ENCODE measurements around the gene DYDC2. TPM values are rescaled to one million over a fixed set of nuclear protein-coding genes. Genes with fewer than 3 reads are reported as not detected.
"Not testable (repeated sequence)": the region's sequence is repeated elsewhere in the genome, so short reads cannot be mapped to it uniquely, and the experiment has no call there.

The DYDC2 gene
- total RNA-seq, 1 donor from 2014 or later = not detected

DNA sequence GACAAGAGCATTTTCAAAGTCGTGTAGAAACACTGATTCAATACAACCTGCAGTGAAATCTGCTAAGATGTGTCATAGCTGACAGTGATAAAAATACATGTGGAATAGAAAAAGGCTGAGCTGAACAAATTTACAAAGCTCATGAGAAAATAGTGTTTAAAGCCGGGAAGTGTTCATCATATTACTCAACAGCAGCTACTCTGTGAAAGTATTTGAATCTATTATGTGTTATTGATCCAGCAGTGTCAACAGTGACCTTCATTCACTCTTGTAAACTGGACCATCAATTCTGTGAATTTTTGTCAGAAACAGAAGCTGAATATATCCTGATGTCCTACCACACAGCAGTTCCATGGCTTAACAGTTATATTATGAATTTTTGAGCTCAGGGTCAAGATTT is 11.7 kb upstream of the DYDC2 start:
- no peaks in the 10 kb centered on the region for H3K9me3 Mint-ChIP-seq (ENCODE audit: unreplicated experiment)
- no peaks in the 10 kb centered on the region for H3K4me1 Mint-ChIP-seq (ENCODE audit: low read depth, unreplicated experiment)
- TF ChIP-seq, protein P1, sequence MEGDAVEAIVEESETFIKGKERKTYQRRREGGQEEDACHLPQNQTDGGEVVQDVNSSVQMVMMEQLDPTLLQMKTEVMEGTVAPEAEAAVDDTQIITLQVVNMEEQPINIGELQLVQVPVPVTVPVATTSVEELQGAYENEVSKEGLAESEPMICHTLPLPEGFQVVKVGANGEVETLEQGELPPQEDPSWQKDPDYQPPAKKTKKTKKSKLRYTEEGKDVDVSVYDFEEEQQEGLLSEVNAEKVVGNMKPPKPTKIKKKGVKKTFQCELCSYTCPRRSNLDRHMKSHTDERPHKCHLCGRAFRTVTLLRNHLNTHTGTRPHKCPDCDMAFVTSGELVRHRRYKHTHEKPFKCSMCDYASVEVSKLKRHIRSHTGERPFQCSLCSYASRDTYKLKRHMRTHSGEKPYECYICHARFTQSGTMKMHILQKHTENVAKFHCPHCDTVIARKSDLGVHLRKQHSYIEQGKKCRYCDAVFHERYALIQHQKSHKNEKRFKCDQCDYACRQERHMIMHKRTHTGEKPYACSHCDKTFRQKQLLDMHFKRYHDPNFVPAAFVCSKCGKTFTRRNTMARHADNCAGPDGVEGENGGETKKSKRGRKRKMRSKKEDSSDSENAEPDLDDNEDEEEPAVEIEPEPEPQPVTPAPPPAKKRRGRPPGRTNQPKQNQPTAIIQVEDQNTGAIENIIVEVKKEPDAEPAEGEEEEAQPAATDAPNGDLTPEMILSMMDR (IDR thresholded peaks at IDR 0.05; ENCODE audit: partially characterized antibody, unreplicated experiment) = no peak
- H3K27me3 Mint-ChIP-seq (ENCODE audit: unreplicated experiment) = no peaks in the 10 kb centered on the region
- no peak overlapping the region for H3K27ac Mint-ChIP-seq (ENCODE audit: unreplicated experiment)
- H3K4me3 Mint-ChIP-seq (ENCODE audit: unreplicated experiment) = no peak overlapping the region
- no peaks in the 10 kb centered on the region for H3K36me3 Mint-ChIP-seq (ENCODE audit: unreplicated experiment)
- DNase-seq = no peak

DNA sequence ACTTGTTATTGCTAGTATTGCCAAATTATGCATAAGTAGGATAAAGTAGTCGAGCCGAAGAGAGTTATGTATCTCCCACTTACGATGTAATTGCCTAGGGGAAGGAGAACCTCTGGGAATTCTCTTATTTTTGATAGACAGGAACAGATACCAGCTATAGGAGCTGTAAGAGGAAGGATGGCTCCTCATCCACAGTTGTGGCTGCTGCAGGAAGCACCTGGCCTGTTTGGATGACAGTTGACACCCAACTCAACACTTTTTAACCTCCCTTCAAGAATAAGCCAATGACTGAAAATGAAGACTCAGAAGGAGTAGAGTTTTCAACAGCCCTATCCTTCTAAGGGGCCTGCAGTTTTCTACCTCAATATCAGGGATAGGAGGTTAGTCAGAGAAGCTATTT is 6.3 kb upstream of the DYDC2 start:
- H3K27ac Mint-ChIP-seq (ENCODE audit: unreplicated experiment) = no peak overlapping the region
- H3K9me3 Mint-ChIP-seq (ENCODE audit: unreplicated experiment) = no peaks in the 10 kb centered on the region
- H3K27me3 Mint-ChIP-seq (ENCODE audit: unreplicated experiment) = peaks cover 2% of the 10 kb centered on the region
- no peaks in the 10 kb centered on the region for H3K4me1 Mint-ChIP-seq (ENCODE audit: low read depth, unreplicated experiment)
- H3K36me3 Mint-ChIP-seq (ENCODE audit: unreplicated experiment) = no peaks in the 10 kb centered on the region
- no peak overlapping the region for H3K4me3 Mint-ChIP-seq (ENCODE audit: unreplicated experiment)
- TF ChIP-seq, protein P1 (IDR thresholded peaks at IDR 0.05; ENCODE audit: partially characterized antibody, unreplicated experiment) = no peak
- no peak for DNase-seq

DNA sequence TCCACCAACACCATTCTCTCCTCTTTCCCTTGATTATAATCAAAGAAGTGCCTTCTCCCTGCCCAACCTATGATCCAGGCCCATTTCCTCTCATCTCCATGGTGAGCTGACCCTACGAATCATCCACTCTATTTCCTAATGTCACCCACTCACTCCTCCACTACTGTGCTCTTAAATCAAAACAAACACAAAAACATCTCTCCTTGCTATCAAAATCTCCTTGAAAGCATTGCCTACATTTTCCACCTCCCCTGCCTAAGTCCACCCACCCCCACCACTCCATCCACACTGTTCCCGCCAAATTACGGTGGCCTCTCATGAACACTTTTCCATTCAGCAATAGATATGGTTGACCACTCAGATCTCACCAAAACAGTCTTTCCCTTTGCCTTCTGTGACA is 5.4 kb upstream of the DYDC2 start:
- Mint-ChIP-seq H3K27ac (ENCODE audit: unreplicated experiment) (no peak overlapping the region), H3K4me1 (ENCODE audit: low read depth, unreplicated experiment) (no peaks in the 10 kb centered on the region), H3K4me3 (ENCODE audit: unreplicated experiment) (no peak overlapping the region), H3K27me3 (ENCODE audit: unreplicated experiment) (peaks cover 2% of the 10 kb centered on the region), H3K36me3 (ENCODE audit: unreplicated experiment) (no peaks in the 10 kb centered on the region), H3K9me3 (ENCODE audit: unreplicated experiment) (no peaks in the 10 kb centered on the region)
- TF ChIP-seq, protein P1 (IDR thresholded peaks at IDR 0.05; ENCODE audit: partially characterized antibody, unreplicated experiment) = no peak
- no peak for DNase-seq

DNA sequence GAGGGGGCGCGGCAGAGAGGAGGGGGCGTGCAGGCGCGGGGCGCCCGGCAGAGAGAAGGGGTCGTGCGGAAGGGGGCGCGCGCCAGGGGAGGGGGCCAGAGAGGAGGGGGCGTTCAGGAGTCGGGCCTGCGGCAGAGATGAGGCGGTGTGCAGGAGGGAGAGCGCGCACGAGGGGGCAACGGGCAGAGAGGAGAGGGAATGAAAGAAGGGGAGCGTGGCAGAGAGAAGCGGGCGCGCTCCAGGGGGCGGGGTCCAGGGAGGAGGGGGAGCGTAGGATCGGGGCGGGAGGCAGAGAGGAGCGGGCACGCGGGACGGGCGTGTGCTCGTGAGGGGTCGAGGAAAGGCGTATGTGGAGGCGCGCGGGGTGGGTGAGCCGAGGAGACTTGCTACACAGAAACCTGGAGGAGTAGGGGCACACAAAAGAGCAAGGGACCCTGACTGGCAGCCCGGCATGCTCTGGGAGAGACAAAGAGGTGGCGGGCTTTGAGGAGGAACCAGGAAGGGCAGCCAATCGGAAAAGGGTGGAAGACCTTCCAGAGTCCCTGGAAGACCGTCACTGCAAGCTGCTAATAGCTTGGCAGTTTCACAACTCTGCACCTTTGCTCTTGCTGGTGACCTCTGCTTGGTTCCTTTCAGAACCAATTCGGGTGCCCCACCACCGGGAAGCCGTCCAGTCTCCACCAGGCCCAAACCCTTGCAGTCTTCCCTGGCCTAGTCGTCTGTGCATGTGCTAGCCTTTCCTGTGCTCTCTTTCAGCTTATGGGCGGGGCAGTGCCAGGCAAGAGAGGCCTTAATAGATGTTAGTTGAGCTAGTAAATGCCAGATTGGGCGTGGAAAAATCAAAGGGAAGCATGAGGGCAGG is 639 bp downstream of the DYDC2 start:
- H3K36me3 Mint-ChIP-seq (ENCODE audit: unreplicated experiment) = peaks cover 6% of the 10 kb centered on the region
- H3K4me1 Mint-ChIP-seq (ENCODE audit: low read depth, unreplicated experiment) = no peaks in the 10 kb centered on the region
- H3K4me3 Mint-ChIP-seq (ENCODE audit: unreplicated experiment) = peak overlapping the region; percentile 91
- TF ChIP-seq, protein P1 (IDR thresholded peaks at IDR 0.05; ENCODE audit: partially characterized antibody, unreplicated experiment) = no peak
- H3K27ac Mint-ChIP-seq (ENCODE audit: unreplicated experiment) = peak overlapping the region; percentile 84
- H3K27me3 Mint-ChIP-seq (ENCODE audit: unreplicated experiment) = peaks cover 6% of the 10 kb centered on the region
- H3K9me3 Mint-ChIP-seq (ENCODE audit: unreplicated experiment) = peaks cover 2% of the 10 kb centered on the region
- peak; percentile 57 for DNase-seq

DNA sequence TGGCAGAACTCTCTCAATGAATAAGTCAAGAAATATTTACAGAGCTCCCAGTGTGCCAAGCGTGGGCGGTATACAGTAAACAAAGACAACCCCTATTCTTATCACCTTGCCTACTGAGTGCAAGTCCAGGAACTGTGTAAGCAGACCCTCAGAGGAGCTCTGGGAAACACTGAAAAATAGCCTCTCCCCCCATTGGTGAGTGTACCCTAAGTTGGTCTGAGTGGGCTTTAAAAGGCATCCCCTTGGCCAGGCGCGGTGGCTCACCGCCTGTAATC is 1.2 kb downstream of the DYDC2 start:
- H3K9me3 Mint-ChIP-seq (ENCODE audit: unreplicated experiment) = peaks cover 2% of the 10 kb centered on the region
- H3K4me3 Mint-ChIP-seq (ENCODE audit: unreplicated experiment) = peak overlapping the region; percentile 91
- no peak for DNase-seq
- H3K36me3 Mint-ChIP-seq (ENCODE audit: unreplicated experiment) = peaks cover 6% of the 10 kb centered on the region
- peaks cover 6% of the 10 kb centered on the region for H3K27me3 Mint-ChIP-seq (ENCODE audit: unreplicated experiment)
- no peak overlapping the region for H3K27ac Mint-ChIP-seq (ENCODE audit: unreplicated experiment)
- TF ChIP-seq, protein P1 (IDR thresholded peaks at IDR 0.05; ENCODE audit: partially characterized antibody, unreplicated experiment) = no peak
- H3K4me1 Mint-ChIP-seq (ENCODE audit: low read depth, unreplicated experiment) = no peaks in the 10 kb centered on the region

DNA sequence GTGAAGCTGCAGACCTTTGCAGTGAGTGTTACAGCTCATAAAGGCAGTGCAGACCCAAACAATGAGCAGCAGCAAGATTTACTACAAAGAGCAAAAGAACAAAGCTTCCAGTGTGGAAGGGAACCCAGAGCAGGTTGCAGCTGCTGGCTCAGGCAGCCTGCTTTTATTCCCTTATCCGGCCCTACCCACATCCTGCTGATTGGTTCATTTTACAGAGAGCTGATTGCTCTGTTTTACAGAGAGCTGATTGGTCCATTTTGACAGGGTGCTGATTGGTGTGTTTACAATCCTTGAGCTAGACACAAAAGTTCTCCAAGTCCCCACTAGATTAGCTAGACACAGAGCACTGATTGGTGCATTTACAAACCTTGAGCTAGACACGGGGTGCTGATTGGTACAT is 2.3 kb downstream of the DYDC2 start:
- H3K4me1 Mint-ChIP-seq (ENCODE audit: low read depth, unreplicated experiment); H3K4me3 Mint-ChIP-seq (ENCODE audit: unreplicated experiment); H3K27ac Mint-ChIP-seq (ENCODE audit: unreplicated experiment); H3K27me3 Mint-ChIP-seq (ENCODE audit: unreplicated experiment); H3K36me3 Mint-ChIP-seq (ENCODE audit: unreplicated experiment); DNase-seq; H3K9me3 Mint-ChIP-seq (ENCODE audit: unreplicated experiment): not testable (repeated sequence)
